WTC11 (cell line): Measurements from ENCODE around the gene TBC1D1.

Source experiments
- E2F4 ChIP-seq: sonication (generic); formaldehyde crosslinking; IDR thresholded peaks from 2 replicates; pipeline ENCODE4 v1.8.1; 2022; ENCODE audit warnings: low read depth, mild to moderate bottlenecking, moderate library complexity, missing genetic modification reagents, borderline replicate concordance
- FOXK1 ChIP-seq: sonication (generic); formaldehyde crosslinking; IDR thresholded peaks from 2 replicates; pipeline ENCODE4 v1.8.0; 2022; ENCODE audit warnings: mild to moderate bottlenecking, moderate library complexity, missing genetic modification reagents
- NFYB ChIP-seq: sonication (generic); formaldehyde crosslinking; conservative IDR thresholded peaks from 2 replicates; pipeline ENCODE4 v1.8.0; 2022; ENCODE audit warnings: low read depth, missing genetic modification reagents
- NR2C2 ChIP-seq: sonication (generic); formaldehyde crosslinking; IDR thresholded peaks from 2 replicates; pipeline ENCODE4 v1.8.0; 2022; ENCODE audit warnings: mild to moderate bottlenecking, missing genetic modification reagents
- ZBTB21 ChIP-seq: sonication (generic); formaldehyde crosslinking; IDR thresholded peaks from 2 replicates; pipeline ENCODE4 v1.8.1; 2023; ENCODE audit warnings: mild to moderate bottlenecking, missing genetic modification reagents, borderline replicate concordance
- ZNF263 ChIP-seq: sonication (generic); formaldehyde crosslinking; IDR thresholded peaks from 2 replicates; pipeline ENCODE4 v1.8.1; 2022; ENCODE audit warnings: low read depth, mild to moderate bottlenecking, moderate library complexity, missing genetic modification reagents
- TF ChIP-seq, protein P1 (sequence below): fragments of 200-600 bp; IDR thresholded peaks from 2 replicates; pipeline ENCODE4 v1.8.0; 2022; ENCODE audit warnings: antibody characterized with exemption
- TF ChIP-seq, protein P2 (sequence below): sonication (generic); formaldehyde crosslinking; IDR thresholded peaks from 2 replicates; pipeline ENCODE4 v1.8.0; 2022; ENCODE audit warnings: mild to moderate bottlenecking, missing genetic modification reagents
- TF ChIP-seq, protein P3 (sequence below): sonication (generic); formaldehyde crosslinking; IDR thresholded peaks from 2 replicates; pipeline ENCODE4 v1.8.0; 2023; ENCODE audit warnings: missing genetic modification reagents, mild to moderate bottlenecking, borderline replicate concordance

GRCh38 chr4:38174801-38175200, 283.9 kb downstream of the TBC1D1 start:
- TF ChIP-seq ZNF263 (CRISPR knock-in tag) (no peak), ZBTB21 (CRISPR knock-in tag) (no peak), NR2C2 (no peak), FOXK1 (CRISPR knock-in tag) (no peak), E2F4 (CRISPR knock-in tag) (no peak), NFYB (CRISPR knock-in tag) (no peak)
- TF ChIP-seq, protein P1, sequence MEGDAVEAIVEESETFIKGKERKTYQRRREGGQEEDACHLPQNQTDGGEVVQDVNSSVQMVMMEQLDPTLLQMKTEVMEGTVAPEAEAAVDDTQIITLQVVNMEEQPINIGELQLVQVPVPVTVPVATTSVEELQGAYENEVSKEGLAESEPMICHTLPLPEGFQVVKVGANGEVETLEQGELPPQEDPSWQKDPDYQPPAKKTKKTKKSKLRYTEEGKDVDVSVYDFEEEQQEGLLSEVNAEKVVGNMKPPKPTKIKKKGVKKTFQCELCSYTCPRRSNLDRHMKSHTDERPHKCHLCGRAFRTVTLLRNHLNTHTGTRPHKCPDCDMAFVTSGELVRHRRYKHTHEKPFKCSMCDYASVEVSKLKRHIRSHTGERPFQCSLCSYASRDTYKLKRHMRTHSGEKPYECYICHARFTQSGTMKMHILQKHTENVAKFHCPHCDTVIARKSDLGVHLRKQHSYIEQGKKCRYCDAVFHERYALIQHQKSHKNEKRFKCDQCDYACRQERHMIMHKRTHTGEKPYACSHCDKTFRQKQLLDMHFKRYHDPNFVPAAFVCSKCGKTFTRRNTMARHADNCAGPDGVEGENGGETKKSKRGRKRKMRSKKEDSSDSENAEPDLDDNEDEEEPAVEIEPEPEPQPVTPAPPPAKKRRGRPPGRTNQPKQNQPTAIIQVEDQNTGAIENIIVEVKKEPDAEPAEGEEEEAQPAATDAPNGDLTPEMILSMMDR: no peak
- TF ChIP-seq, protein P2, sequence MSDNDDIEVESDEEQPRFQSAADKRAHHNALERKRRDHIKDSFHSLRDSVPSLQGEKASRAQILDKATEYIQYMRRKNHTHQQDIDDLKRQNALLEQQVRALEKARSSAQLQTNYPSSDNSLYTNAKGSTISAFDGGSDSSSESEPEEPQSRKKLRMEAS: no peak
- TF ChIP-seq, protein P3, sequence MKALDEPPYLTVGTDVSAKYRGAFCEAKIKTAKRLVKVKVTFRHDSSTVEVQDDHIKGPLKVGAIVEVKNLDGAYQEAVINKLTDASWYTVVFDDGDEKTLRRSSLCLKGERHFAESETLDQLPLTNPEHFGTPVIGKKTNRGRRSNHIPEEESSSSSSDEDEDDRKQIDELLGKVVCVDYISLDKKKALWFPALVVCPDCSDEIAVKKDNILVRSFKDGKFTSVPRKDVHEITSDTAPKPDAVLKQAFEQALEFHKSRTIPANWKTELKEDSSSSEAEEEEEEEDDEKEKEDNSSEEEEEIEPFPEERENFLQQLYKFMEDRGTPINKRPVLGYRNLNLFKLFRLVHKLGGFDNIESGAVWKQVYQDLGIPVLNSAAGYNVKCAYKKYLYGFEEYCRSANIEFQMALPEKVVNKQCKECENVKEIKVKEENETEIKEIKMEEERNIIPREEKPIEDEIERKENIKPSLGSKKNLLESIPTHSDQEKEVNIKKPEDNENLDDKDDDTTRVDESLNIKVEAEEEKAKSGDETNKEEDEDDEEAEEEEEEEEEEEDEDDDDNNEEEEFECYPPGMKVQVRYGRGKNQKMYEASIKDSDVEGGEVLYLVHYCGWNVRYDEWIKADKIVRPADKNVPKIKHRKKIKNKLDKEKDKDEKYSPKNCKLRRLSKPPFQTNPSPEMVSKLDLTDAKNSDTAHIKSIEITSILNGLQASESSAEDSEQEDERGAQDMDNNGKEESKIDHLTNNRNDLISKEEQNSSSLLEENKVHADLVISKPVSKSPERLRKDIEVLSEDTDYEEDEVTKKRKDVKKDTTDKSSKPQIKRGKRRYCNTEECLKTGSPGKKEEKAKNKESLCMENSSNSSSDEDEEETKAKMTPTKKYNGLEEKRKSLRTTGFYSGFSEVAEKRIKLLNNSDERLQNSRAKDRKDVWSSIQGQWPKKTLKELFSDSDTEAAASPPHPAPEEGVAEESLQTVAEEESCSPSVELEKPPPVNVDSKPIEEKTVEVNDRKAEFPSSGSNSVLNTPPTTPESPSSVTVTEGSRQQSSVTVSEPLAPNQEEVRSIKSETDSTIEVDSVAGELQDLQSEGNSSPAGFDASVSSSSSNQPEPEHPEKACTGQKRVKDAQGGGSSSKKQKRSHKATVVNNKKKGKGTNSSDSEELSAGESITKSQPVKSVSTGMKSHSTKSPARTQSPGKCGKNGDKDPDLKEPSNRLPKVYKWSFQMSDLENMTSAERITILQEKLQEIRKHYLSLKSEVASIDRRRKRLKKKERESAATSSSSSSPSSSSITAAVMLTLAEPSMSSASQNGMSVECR: no peak
